ENCODE results near the gene SNRNP48. TPM values are rescaled to one million over a fixed set of nuclear protein-coding genes. Genes with fewer than 3 reads are reported as not detected.

SNRNP48 gene
- total and polyA plus RNA-seq, 10 of the 15 experiments (the other 5 are each of a cell fraction or from before 2014, with no cell fraction given): 3.2 to 14.4 (median 8.9) TPM

- TF ChIP-seq, protein P1, sequence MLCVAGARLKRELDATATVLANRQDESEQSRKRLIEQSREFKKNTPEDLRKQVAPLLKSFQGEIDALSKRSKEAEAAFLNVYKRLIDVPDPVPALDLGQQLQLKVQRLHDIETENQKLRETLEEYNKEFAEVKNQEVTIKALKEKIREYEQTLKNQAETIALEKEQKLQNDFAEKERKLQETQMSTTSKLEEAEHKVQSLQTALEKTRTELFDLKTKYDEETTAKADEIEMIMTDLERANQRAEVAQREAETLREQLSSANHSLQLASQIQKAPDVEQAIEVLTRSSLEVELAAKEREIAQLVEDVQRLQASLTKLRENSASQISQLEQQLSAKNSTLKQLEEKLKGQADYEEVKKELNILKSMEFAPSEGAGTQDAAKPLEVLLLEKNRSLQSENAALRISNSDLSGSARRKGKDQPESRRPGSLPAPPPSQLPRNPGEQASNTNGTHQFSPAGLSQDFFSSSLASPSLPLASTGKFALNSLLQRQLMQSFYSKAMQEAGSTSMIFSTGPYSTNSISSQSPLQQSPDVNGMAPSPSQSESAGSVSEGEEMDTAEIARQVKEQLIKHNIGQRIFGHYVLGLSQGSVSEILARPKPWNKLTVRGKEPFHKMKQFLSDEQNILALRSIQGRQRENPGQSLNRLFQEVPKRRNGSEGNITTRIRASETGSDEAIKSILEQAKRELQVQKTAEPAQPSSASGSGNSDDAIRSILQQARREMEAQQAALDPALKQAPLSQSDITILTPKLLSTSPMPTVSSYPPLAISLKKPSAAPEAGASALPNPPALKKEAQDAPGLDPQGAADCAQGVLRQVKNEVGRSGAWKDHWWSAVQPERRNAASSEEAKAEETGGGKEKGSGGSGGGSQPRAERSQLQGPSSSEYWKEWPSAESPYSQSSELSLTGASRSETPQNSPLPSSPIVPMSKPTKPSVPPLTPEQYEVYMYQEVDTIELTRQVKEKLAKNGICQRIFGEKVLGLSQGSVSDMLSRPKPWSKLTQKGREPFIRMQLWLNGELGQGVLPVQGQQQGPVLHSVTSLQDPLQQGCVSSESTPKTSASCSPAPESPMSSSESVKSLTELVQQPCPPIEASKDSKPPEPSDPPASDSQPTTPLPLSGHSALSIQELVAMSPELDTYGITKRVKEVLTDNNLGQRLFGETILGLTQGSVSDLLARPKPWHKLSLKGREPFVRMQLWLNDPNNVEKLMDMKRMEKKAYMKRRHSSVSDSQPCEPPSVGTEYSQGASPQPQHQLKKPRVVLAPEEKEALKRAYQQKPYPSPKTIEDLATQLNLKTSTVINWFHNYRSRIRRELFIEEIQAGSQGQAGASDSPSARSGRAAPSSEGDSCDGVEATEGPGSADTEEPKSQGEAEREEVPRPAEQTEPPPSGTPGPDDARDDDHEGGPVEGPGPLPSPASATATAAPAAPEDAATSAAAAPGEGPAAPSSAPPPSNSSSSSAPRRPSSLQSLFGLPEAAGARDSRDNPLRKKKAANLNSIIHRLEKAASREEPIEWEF (IDR thresholded peaks at IDR 0.05; ENCODE audit: insufficient replicate concordance, low read depth, low read length): no peak
- TF ChIP-seq HDAC2 (IDR thresholded peaks at IDR 0.05) (no peak), YY1 (IDR thresholded peaks at IDR 0.05; ENCODE audit: low read depth, low read length) (peak; percentile 81), NR2C2 (IDR thresholded peaks at IDR 0.05; ENCODE audit: borderline replicate concordance, control insufficient read depth, insufficient read length, low read depth) (no peak), TARDBP (IDR thresholded peaks at IDR 0.05; ENCODE audit: borderline replicate concordance) (no peak), BHLHE40 (IDR thresholded peaks at IDR 0.05; ENCODE audit: borderline replicate concordance in 1 of 2, low read depth in 2 of 2, low read length in 1 of 2) (peak in 1 of 2 experiments; percentile 77; a peak in 1 of 4 replicates), MEF2A (IDR thresholded peaks at IDR 0.05; ENCODE audit: insufficient read depth, low read depth, low read length) (no peak), CHD2 (IDR thresholded peaks at IDR 0.05; ENCODE audit: borderline replicate concordance, low read depth, low read length) (0 out of 2 replicates have a peak, but pooled peaks have one; percentile 55), JUND (IDR thresholded peaks at IDR 0.05; ENCODE audit: low read depth, low read length) (no peak), TCF7 (IDR thresholded peaks at IDR 0.05; ENCODE audit: borderline replicate concordance) (no peak), KAT2A (conservative IDR thresholded peaks at IDR 0.05; ENCODE audit: control insufficient read depth, low read depth, low read length) (no peak), MXI1 (IDR thresholded peaks at IDR 0.05; ENCODE audit: low read depth, low read length) (no peak; the same call in 1 of the 2 replicates), TBL1XR1 (IDR thresholded peaks at IDR 0.05; ENCODE audit: low read depth, low read length) (no peak), ZNF207 (IDR thresholded peaks at IDR 0.05; ENCODE audit: borderline replicate concordance) (no peak), SRF (IDR thresholded peaks at IDR 0.05; ENCODE audit: low read depth in 2 of 2, low read length in 2 of 2) (no peak), NR2C1 (IDR thresholded peaks at IDR 0.05) (no peak), CBFB (IDR thresholded peaks at IDR 0.05; ENCODE audit: low read depth) (peak; percentile 79; the same call in 1 of the 2 replicates)
- TF ChIP-seq, protein P2, sequence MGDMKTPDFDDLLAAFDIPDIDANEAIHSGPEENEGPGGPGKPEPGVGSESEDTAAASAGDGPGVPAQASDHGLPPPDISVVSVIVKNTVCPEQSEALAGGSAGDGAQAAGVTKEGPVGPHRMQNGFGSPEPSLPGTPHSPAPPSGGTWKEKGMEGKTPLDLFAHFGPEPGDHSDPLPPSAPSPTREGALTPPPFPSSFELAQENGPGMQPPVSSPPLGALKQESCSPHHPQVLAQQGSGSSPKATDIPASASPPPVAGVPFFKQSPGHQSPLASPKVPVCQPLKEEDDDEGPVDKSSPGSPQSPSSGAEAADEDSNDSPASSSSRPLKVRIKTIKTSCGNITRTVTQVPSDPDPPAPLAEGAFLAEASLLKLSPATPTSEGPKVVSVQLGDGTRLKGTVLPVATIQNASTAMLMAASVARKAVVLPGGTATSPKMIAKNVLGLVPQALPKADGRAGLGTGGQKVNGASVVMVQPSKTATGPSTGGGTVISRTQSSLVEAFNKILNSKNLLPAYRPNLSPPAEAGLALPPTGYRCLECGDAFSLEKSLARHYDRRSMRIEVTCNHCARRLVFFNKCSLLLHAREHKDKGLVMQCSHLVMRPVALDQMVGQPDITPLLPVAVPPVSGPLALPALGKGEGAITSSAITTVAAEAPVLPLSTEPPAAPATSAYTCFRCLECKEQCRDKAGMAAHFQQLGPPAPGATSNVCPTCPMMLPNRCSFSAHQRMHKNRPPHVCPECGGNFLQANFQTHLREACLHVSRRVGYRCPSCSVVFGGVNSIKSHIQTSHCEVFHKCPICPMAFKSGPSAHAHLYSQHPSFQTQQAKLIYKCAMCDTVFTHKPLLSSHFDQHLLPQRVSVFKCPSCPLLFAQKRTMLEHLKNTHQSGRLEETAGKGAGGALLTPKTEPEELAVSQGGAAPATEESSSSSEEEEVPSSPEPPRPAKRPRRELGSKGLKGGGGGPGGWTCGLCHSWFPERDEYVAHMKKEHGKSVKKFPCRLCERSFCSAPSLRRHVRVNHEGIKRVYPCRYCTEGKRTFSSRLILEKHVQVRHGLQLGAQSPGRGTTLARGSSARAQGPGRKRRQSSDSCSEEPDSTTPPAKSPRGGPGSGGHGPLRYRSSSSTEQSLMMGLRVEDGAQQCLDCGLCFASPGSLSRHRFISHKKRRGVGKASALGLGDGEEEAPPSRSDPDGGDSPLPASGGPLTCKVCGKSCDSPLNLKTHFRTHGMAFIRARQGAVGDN (IDR thresholded peaks at IDR 0.05): peak; percentile 68
- TF ChIP-seq, protein P3, sequence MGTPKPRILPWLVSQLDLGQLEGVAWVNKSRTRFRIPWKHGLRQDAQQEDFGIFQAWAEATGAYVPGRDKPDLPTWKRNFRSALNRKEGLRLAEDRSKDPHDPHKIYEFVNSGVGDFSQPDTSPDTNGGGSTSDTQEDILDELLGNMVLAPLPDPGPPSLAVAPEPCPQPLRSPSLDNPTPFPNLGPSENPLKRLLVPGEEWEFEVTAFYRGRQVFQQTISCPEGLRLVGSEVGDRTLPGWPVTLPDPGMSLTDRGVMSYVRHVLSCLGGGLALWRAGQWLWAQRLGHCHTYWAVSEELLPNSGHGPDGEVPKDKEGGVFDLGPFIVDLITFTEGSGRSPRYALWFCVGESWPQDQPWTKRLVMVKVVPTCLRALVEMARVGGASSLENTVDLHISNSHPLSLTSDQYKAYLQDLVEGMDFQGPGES (IDR thresholded peaks at IDR 0.05): no peak
These were observed at the start of gene SNRNP48 (continued) for GRCh38 chr6:7589949-7590917.
